Esophagus squamous epithelium (tissue), 4 donors: Measurements from ENCODE around the gene RUFY4.

Experiments
- POLR2A ChIP-seq, 4 donors: fragments of 450-650 bp; IDR thresholded peaks; one replicate each; pipeline ENCODE4 v1.6.1; 2017; ENCODE audit warnings: antibody characterized with exemption in 4 of 4, mild to moderate bottlenecking in 4 of 4, moderate library complexity in 3 of 4
- TF ChIP-seq, protein P1 (sequence below), 6 experiments: fragments of 450-650 bp in 4 of 6; fragments of 200-600 bp in 2 of 6; sonication (generic) in 2 of 6; IDR thresholded peaks; one replicate each; pipeline ENCODE4 v1.5.1; 2016 to 2019; ENCODE audit warnings: antibody characterized with exemption in 6 of 6, mild to moderate bottlenecking in 4 of 6, moderate library complexity in 4 of 6

DNA sequence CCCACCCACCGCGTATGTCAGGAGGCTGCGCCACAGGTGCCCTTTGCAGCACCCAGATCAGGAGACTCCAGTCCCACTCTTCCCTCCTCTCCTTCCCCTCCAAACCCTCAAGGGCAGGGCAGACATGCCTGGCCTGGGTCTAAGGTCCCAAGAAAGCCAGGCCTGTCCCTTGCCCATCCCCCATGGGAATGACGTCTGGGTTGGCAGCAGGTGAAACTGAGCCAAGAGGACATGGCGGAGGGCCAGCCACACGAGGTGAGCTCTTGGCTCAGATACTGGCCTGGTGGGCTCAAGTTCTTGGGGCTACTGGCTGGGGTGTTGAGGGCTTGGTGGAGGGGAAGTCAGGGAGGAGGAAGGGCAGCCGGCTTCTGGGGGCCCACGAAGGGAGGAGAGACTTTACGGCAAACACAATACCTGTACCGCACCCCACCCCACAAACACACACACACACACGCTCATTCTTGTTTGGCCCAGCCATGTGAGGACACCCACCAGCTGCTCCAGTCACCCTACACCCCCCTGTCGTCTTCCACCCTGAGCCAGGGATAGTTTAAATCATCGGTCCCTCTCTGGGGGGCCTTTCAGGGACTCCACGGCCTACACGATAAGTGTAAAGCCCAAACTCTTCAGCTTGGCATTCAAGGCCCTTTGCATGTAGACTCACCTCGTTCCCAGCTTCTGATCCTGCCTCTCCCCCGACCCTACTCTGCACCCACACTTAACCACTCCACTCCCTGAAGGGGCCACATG is 42.2 kb upstream of the RUFY4 start:
- TF ChIP-seq POLR2A (IDR thresholded peaks at IDR 0.05): no peak
- TF ChIP-seq, protein P1, sequence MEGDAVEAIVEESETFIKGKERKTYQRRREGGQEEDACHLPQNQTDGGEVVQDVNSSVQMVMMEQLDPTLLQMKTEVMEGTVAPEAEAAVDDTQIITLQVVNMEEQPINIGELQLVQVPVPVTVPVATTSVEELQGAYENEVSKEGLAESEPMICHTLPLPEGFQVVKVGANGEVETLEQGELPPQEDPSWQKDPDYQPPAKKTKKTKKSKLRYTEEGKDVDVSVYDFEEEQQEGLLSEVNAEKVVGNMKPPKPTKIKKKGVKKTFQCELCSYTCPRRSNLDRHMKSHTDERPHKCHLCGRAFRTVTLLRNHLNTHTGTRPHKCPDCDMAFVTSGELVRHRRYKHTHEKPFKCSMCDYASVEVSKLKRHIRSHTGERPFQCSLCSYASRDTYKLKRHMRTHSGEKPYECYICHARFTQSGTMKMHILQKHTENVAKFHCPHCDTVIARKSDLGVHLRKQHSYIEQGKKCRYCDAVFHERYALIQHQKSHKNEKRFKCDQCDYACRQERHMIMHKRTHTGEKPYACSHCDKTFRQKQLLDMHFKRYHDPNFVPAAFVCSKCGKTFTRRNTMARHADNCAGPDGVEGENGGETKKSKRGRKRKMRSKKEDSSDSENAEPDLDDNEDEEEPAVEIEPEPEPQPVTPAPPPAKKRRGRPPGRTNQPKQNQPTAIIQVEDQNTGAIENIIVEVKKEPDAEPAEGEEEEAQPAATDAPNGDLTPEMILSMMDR (IDR thresholded peaks at IDR 0.05): no peak
